Upper lobe of right lung (tissue), 1 donor: Measurements from ENCODE around the gene SMCR8. TPM values are rescaled to one million over a fixed set of nuclear protein-coding genes. Genes with fewer than 3 reads are reported as not detected.

Experiments used
- ATAC-seq: fragments of 200-7000 bp; cut with Tn5 transposase; one replicate; pipeline ENCODE4 v1.9.1; 2020; ENCODE audit warnings: mild to moderate bottlenecking, moderate library complexity
- DNase-seq: peaks from one replicate; pipeline ENCODE4 v3.0.0-alpha.2; 2020
- H3K27ac ChIP-seq: fragments of 200-600 bp; one replicate; pipeline ENCODE4 v1.8.0; 2022
- H3K27me3 ChIP-seq: fragments of 200-600 bp; one replicate; pipeline ENCODE4 v1.8.0; 2022; ENCODE audit warnings: mild to moderate bottlenecking
- H3K36me3 ChIP-seq: fragments of 200-600 bp; one replicate; pipeline ENCODE4 v1.8.0; 2022
- H3K4me1 ChIP-seq: fragments of 200-600 bp; one replicate; pipeline ENCODE4 v1.8.0; 2022
- H3K4me3 ChIP-seq: fragments of 200-600 bp; one replicate; pipeline ENCODE4 v1.8.0; 2022; ENCODE audit warnings: mild to moderate bottlenecking
- H3K9me3 ChIP-seq: fragments of 200-600 bp; one replicate; pipeline ENCODE4 v1.8.0; 2022
- CTCF ChIP-seq: fragments of 200-600 bp; IDR thresholded peaks from one replicate; pipeline ENCODE4 v1.8.0; 2022; ENCODE audit warnings: antibody characterized with exemption
- intact Hi-C: fragments of 100-400 bp; cut with DNase I; formaldehyde crosslinking; loops from one replicate; pipeline ENCODE4 v1.11.0; 2022
- total RNA-seq: library from RNA; stranded (reverse); fragmentation: NEBNext Ultra II Directional; extraction: Animal tissue kit (Norgen Biotek cat#: 25700); gene quantifications from one replicate; pipeline ENCODE4 v1.2.1, GENCODE V29; 2021
- donor health status: DM: no; HTN: yes; CAD: no; lungs with severe emphysema.

Gene SMCR8
- total RNA-seq, 1 donor from 2014 or later = 25.2 TPM

GRCh38 chr17:18344021-18344420 is 28.9 kb downstream of the SMCR8 start:
- DNase-seq (no peak), ATAC-seq (no peak)
- Histone ChIP-seq H3K4me1 (no peaks in the 10 kb centered on the region), H3K9me3 (no peaks in the 10 kb centered on the region), H3K36me3 (peaks cover 53% of the 10 kb centered on the region), H3K27me3 (no peaks in the 10 kb centered on the region), H3K4me3 (no peak overlapping the region), H3K27ac (no peak overlapping the region)
- no peak for TF ChIP-seq CTCF
- intact Hi-C loops = no loop called here

- DNase-seq (no peak), ATAC-seq (no peak)
- no peaks in the 10 kb centered on the region for H3K27me3 ChIP-seq
- intact Hi-C loops = no loop called here
- H3K9me3 ChIP-seq = no peaks in the 10 kb centered on the region
- H3K4me1 ChIP-seq = peaks cover 8% of the 10 kb centered on the region
- TF ChIP-seq CTCF = no peak
- H3K27ac ChIP-seq = no peak overlapping the region
- H3K4me3 ChIP-seq = no peak overlapping the region
- peaks cover 44% of the 10 kb centered on the region for H3K36me3 ChIP-seq
These were observed 38.4 kb downstream of the SMCR8 start for GRCh38 chr17:18353541-18353940.

GRCh38 chr17:18356624-18357023 is 41.5 kb downstream of the SMCR8 start:
- no peak for TF ChIP-seq CTCF
- Histone ChIP-seq H3K36me3 (peaks cover 26% of the 10 kb centered on the region), H3K9me3 (no peaks in the 10 kb centered on the region), H3K27ac (no peak overlapping the region), H3K27me3 (no peaks in the 10 kb centered on the region), H3K4me1 (peaks cover 10% of the 10 kb centered on the region), H3K4me3 (no peak overlapping the region)
- ATAC-seq = peak; percentile 95
- DNase-seq = no peak
- intact Hi-C loops = no loop called here

GRCh38 chr17:18360518-18360917 is 45.4 kb downstream of the SMCR8 start:
- H3K27ac ChIP-seq = no peak overlapping the region
- H3K36me3 ChIP-seq = peaks cover 2% of the 10 kb centered on the region
- DNase-seq = no peak
- intact Hi-C loops = no loop called here
- H3K9me3 ChIP-seq = no peaks in the 10 kb centered on the region
- no peak for ATAC-seq
- TF ChIP-seq CTCF = no peak
- H3K4me3 ChIP-seq = no peak overlapping the region
- H3K27me3 ChIP-seq = no peaks in the 10 kb centered on the region
- peaks cover 29% of the 10 kb centered on the region for H3K4me1 ChIP-seq

- H3K27me3 ChIP-seq = no peaks in the 10 kb centered on the region
- H3K4me3 ChIP-seq = peak overlapping the region; percentile 85
- H3K9me3 ChIP-seq = no peaks in the 10 kb centered on the region
- H3K36me3 ChIP-seq = no peaks in the 10 kb centered on the region
- H3K4me1 ChIP-seq = peaks cover 21% of the 10 kb centered on the region
- DNase-seq (no peak), ATAC-seq (no peak)
- intact Hi-C loops = no loop called here
- H3K27ac ChIP-seq = peak overlapping the region; percentile 82
- no peak for TF ChIP-seq CTCF
These were observed 47.0 kb downstream of the SMCR8 start for GRCh38 chr17:18361837-18362697.
